GM23338 (cell line): ENCODE results near the gene MARCHF9. TPM values are rescaled to one million over a fixed set of nuclear protein-coding genes. Genes with fewer than 3 reads are reported as not detected.

Experiments
- ATAC-seq: fragments of 200-7000 bp; cut with Tn5 transposase; 3 replicates; pipeline ENCODE4 v1.9.1; 2020
- DNase-seq: peaks from one replicate; pipeline ENCODE4 v3.0.0-alpha.2; 2015; ENCODE audit warnings: low spot score
- H2AFZ ChIP-seq: fragments of 200-600 bp; sonication (generic); 2 replicates; pipeline ENCODE4 v1.8.0; 2016; ENCODE audit warnings: antibody characterized with exemption, mild to moderate bottlenecking, moderate library complexity
- H3F3A ChIP-seq: fragments of 200-600 bp; sonication (generic); replicated peaks from 2 replicates; pipeline ENCODE4 v1.8.0; 2017; ENCODE audit warnings: antibody characterized with exemption, mixed run types, low read depth
- H3K27ac ChIP-seq: fragments of 200-600 bp; sonication (generic); 2 replicates; pipeline ENCODE4 v1.6.1; 2016; ENCODE audit warnings: low read depth
- H3K27me3 ChIP-seq: fragments of 200-600 bp; sonication (generic); 2 replicates; pipeline ENCODE4 v1.8.0; 2016; ENCODE audit warnings: mild to moderate bottlenecking, mixed run types, moderate library complexity; ENCODE audit not compliant: insufficient read depth
- H3K36me3 ChIP-seq: fragments of 200-600 bp; sonication (generic); 2 replicates; pipeline ENCODE4 v1.8.0; 2016; ENCODE audit warnings: mild to moderate bottlenecking; ENCODE audit not compliant: insufficient read depth
- H3K4me1 ChIP-seq: fragments of 200-600 bp; sonication (generic); 2 replicates; pipeline ENCODE4 v1.8.0; 2016; ENCODE audit warnings: mild to moderate bottlenecking, moderate library complexity; ENCODE audit not compliant: insufficient read depth
- H3K4me2 ChIP-seq: fragments of 200-600 bp; sonication (generic); 2 replicates; pipeline ENCODE4 v1.7.1; 2017; ENCODE audit warnings: mixed run types
- H3K4me3 ChIP-seq: fragments of 200-600 bp; sonication (generic); 2 replicates; pipeline ENCODE4 v1.6.1; 2016; ENCODE audit warnings: mixed run types
- H3K79me2 ChIP-seq: fragments of 200-600 bp; sonication (generic); replicated peaks from 2 replicates; pipeline ENCODE4 v1.8.0; 2017; ENCODE audit warnings: mild to moderate bottlenecking; ENCODE audit not compliant: insufficient read depth
- H3K9me2 ChIP-seq: fragments of 200-600 bp; sonication (generic); 2 replicates; pipeline ENCODE4 v1.8.0; 2017; ENCODE audit not compliant: insufficient read depth
- H4K20me1 ChIP-seq: fragments of 200-600 bp; sonication (generic); replicated peaks from 2 replicates; pipeline ENCODE4 v1.8.0; 2017; ENCODE audit warnings: mild to moderate bottlenecking; ENCODE audit not compliant: insufficient read depth
- H3K27ac Mint-ChIP-seq: 2 replicates; pipeline ENCODE4 v1.8.0; 2020; ENCODE audit warnings: inconsistent platforms, mild to moderate bottlenecking, moderate library complexity, mixed read lengths
- H3K27me3 Mint-ChIP-seq: 3 replicates; pipeline ENCODE4 v1.8.0; 2022; ENCODE audit warnings: low read depth, mild to moderate bottlenecking, moderate library complexity, mixed read lengths, inconsistent platforms; ENCODE audit not compliant: insufficient read depth, poor library complexity
- H3K36me3 Mint-ChIP-seq: 3 replicates; pipeline ENCODE4 v1.8.0; 2021; ENCODE audit warnings: low read depth, mild to moderate bottlenecking, inconsistent platforms, moderate library complexity, mixed read lengths
- H3K4me1 Mint-ChIP-seq: 3 replicates; pipeline ENCODE4 v1.8.0; 2020; ENCODE audit warnings: mild to moderate bottlenecking, inconsistent platforms, mixed read lengths
- H3K4me3 Mint-ChIP-seq: 3 replicates; pipeline ENCODE4 v1.8.0; 2021; ENCODE audit warnings: moderate library complexity, mild to moderate bottlenecking, inconsistent platforms, mixed read lengths
- H3K9me3 Mint-ChIP-seq: 3 replicates; pipeline ENCODE4 v1.8.0; 2020; ENCODE audit warnings: moderate library complexity, mild to moderate bottlenecking, inconsistent platforms, mixed read lengths
- CREB1 ChIP-seq: fragments of 250-450 bp; sonication (Bioruptor Pico); IDR thresholded peaks from 2 replicates; pipeline ENCODE4 v1.5.0; 2020; ENCODE audit warnings: low read depth, mild to moderate bottlenecking, moderate library complexity
- EZH2 ChIP-seq: fragments of 200-600 bp; sonication (generic); IDR thresholded peaks from one replicate; pipeline ENCODE4 v1.8.0; 2017; ENCODE audit warnings: antibody characterized with exemption, mild to moderate bottlenecking, low read depth; ENCODE audit not compliant: unreplicated experiment
- EZH2phosphoT487 ChIP-seq: fragments of 200-600 bp; sonication (generic); IDR thresholded peaks from one replicate; pipeline ENCODE4 v1.8.1; 2018; ENCODE audit warnings: antibody characterized with exemption; ENCODE audit not compliant: unreplicated experiment
- JUNB ChIP-seq: IDR thresholded peaks from one replicate; pipeline ENCODE4 v1.6.1; 2016; ENCODE audit warnings: antibody characterized with exemption; ENCODE audit not compliant: unreplicated experiment
- NANOG ChIP-seq: IDR thresholded peaks from 2 replicates; pipeline ENCODE4 v1.6.1; 2016; ENCODE audit warnings: antibody characterized with exemption, borderline replicate concordance
- POLR2AphosphoS5 ChIP-seq: IDR thresholded peaks from 2 replicates; pipeline ENCODE4 v1.6.1; 2016; ENCODE audit warnings: antibody characterized with exemption, low read depth
- STAT1 ChIP-seq: IDR thresholded peaks from one replicate; pipeline ENCODE4 v1.6.1; 2016; ENCODE audit warnings: antibody characterized with exemption; ENCODE audit not compliant: unreplicated experiment
- ZNF114 ChIP-seq: fragments of 250-450 bp; sonication (Bioruptor Pico); IDR thresholded peaks from 2 replicates; pipeline ENCODE4 v1.5.0; 2020; ENCODE audit warnings: mild to moderate bottlenecking, moderate library complexity
- ZNF331 ChIP-seq: fragments of 250-450 bp; sonication (Bioruptor Pico); IDR thresholded peaks from 2 replicates; pipeline ENCODE4 v1.5.0; 2020; ENCODE audit warnings: low read depth, mild to moderate bottlenecking, moderate library complexity
- polyA plus RNA-seq: library from polyadenylated mRNA; unstranded; fragments of >200 nt; fragmentation: Nextera tagmentation; extraction: Ambion mirVana; gene quantifications from 2 replicates; pipeline ENCODE4 v1.2.1, GENCODE V29; 2016
- total RNA-seq: library from RNA; depleted of rRNA; stranded (reverse); fragments of >200 nt; shearing (Covaris generic); gene quantifications from 2 replicates; pipeline ENCODE4 v1.2.3, GENCODE V29; 2014
- TF ChIP-seq, protein P1 (sequence below): fragments of 250-450 bp; sonication (Bioruptor Pico); IDR thresholded peaks from 2 replicates; pipeline ENCODE4 v1.5.0; 2020; ENCODE audit warnings: mild to moderate bottlenecking, moderate library complexity
- TF ChIP-seq, protein P2 (sequence below): IDR thresholded peaks from one replicate; pipeline ENCODE4 v1.6.1; 2018; ENCODE audit warnings: antibody characterized with exemption; ENCODE audit not compliant: unreplicated experiment
- TF ChIP-seq, protein P3 (sequence below): IDR thresholded peaks from 2 replicates; pipeline ENCODE4 v1.6.1; 2016; ENCODE audit warnings: antibody characterized with exemption
- TF ChIP-seq, protein P4 (sequence below), 2 experiments: fragments of 200-600 bp in 1 of 2; sonication (generic) in 1 of 2; conservative IDR thresholded peaks; 2 replicates each; pipeline versions ENCODE4 v1.5.1 to v1.6.1; 2016 to 2017; ENCODE audit warnings: antibody characterized with exemption in 2 of 2, low read depth in 2 of 2, mild to moderate bottlenecking in 2 of 2, moderate library complexity in 1 of 2

The MARCHF9 gene
- total and polyA plus RNA-seq, 2 experiments from 2014 or later: 2.9 to 3.3 TPM

DNA sequence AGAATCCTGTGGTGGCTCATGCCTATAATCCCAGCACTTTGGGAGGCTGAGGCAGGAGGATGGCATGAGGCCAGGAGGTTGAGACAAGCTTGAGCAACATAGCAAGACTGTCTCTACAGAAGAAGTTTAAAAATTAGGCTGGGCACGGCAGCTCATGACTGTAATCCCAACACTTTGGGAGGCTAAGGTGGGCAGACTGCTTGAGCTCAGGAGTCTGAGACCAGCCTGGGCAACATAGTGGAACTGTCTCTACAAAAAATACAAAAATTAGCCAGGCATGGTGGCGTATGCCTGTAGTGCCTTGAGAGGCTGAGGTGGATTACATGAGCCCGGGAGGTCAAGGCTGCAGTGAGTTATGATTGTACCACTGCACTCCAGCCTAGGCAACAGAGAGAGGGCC is 13.0 kb downstream of the MARCHF9 start:
- TF ChIP-seq, protein P1, sequence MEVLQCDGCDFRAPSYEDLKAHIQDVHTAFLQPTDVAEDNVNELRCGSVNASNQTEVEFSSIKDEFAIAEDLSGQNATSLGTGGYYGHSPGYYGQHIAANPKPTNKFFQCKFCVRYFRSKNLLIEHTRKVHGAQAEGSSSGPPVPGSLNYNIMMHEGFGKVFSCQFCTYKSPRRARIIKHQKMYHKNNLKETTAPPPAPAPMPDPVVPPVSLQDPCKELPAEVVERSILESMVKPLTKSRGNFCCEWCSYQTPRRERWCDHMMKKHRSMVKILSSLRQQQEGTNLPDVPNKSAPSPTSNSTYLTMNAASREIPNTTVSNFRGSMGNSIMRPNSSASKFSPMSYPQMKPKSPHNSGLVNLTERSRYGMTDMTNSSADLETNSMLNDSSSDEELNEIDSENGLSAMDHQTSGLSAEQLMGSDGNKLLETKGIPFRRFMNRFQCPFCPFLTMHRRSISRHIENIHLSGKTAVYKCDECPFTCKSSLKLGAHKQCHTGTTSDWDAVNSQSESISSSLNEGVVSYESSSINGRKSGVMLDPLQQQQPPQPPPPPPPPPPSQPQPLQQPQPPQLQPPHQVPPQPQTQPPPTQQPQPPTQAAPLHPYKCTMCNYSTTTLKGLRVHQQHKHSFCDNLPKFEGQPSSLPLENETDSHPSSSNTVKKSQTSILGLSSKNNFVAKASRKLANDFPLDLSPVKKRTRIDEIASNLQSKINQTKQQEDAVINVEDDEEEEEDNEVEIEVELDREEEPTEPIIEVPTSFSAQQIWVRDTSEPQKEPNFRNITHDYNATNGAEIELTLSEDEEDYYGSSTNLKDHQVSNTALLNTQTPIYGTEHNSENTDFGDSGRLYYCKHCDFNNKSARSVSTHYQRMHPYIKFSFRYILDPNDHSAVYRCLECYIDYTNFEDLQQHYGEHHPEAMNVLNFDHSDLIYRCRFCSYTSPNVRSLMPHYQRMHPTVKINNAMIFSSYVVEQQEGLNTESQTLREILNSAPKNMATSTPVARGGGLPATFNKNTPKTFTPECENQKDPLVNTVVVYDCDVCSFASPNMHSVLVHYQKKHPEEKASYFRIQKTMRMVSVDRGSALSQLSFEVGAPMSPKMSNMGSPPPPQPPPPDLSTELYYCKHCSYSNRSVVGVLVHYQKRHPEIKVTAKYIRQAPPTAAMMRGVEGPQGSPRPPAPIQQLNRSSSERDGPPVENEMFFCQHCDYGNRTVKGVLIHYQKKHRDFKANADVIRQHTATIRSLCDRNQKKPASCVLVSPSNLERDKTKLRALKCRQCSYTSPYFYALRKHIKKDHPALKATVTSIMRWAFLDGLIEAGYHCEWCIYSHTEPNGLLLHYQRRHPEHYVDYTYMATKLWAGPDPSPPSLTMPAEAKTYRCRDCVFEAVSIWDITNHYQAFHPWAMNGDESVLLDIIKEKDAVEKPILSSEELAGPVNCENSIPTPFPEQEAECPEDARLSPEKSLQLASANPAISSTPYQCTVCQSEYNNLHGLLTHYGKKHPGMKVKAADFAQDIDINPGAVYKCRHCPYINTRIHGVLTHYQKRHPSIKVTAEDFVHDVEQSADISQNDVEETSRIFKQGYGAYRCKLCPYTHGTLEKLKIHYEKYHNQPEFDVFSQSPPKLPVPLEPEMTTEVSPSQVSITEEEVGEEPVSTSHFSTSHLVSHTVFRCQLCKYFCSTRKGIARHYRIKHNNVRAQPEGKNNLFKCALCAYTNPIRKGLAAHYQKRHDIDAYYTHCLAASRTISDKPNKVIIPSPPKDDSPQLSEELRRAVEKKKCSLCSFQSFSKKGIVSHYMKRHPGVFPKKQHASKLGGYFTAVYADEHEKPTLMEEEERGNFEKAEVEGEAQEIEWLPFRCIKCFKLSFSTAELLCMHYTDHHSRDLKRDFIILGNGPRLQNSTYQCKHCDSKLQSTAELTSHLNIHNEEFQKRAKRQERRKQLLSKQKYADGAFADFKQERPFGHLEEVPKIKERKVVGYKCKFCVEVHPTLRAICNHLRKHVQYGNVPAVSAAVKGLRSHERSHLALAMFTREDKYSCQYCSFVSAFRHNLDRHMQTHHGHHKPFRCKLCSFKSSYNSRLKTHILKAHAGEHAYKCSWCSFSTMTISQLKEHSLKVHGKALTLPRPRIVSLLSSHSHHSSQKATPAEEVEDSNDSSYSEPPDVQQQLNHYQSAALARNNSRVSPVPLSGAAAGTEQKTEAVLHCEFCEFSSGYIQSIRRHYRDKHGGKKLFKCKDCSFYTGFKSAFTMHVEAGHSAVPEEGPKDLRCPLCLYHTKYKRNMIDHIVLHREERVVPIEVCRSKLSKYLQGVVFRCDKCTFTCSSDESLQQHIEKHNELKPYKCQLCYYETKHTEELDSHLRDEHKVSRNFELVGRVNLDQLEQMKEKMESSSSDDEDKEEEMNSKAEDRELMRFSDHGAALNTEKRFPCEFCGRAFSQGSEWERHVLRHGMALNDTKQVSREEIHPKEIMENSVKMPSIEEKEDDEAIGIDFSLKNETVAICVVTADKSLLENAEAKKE (CRISPR knock-in tag): no peak
- TF ChIP-seq JUNB (no peak), NANOG (no peak), POLR2AphosphoS5 (no peak), ZNF331 (CRISPR knock-in tag) (no peak), CREB1 (no peak), EZH2phosphoT487 (no peak), STAT1 (no peak), EZH2 (no peak), ZNF114 (CRISPR knock-in tag) (no peak)
- TF ChIP-seq, protein P2, sequence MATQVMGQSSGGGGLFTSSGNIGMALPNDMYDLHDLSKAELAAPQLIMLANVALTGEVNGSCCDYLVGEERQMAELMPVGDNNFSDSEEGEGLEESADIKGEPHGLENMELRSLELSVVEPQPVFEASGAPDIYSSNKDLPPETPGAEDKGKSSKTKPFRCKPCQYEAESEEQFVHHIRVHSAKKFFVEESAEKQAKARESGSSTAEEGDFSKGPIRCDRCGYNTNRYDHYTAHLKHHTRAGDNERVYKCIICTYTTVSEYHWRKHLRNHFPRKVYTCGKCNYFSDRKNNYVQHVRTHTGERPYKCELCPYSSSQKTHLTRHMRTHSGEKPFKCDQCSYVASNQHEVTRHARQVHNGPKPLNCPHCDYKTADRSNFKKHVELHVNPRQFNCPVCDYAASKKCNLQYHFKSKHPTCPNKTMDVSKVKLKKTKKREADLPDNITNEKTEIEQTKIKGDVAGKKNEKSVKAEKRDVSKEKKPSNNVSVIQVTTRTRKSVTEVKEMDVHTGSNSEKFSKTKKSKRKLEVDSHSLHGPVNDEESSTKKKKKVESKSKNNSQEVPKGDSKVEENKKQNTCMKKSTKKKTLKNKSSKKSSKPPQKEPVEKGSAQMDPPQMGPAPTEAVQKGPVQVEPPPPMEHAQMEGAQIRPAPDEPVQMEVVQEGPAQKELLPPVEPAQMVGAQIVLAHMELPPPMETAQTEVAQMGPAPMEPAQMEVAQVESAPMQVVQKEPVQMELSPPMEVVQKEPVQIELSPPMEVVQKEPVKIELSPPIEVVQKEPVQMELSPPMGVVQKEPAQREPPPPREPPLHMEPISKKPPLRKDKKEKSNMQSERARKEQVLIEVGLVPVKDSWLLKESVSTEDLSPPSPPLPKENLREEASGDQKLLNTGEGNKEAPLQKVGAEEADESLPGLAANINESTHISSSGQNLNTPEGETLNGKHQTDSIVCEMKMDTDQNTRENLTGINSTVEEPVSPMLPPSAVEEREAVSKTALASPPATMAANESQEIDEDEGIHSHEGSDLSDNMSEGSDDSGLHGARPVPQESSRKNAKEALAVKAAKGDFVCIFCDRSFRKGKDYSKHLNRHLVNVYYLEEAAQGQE: no peak
- TF ChIP-seq, protein P3, sequence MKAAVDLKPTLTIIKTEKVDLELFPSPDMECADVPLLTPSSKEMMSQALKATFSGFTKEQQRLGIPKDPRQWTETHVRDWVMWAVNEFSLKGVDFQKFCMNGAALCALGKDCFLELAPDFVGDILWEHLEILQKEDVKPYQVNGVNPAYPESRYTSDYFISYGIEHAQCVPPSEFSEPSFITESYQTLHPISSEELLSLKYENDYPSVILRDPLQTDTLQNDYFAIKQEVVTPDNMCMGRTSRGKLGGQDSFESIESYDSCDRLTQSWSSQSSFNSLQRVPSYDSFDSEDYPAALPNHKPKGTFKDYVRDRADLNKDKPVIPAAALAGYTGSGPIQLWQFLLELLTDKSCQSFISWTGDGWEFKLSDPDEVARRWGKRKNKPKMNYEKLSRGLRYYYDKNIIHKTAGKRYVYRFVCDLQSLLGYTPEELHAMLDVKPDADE: no peak
- TF ChIP-seq, protein P4, sequence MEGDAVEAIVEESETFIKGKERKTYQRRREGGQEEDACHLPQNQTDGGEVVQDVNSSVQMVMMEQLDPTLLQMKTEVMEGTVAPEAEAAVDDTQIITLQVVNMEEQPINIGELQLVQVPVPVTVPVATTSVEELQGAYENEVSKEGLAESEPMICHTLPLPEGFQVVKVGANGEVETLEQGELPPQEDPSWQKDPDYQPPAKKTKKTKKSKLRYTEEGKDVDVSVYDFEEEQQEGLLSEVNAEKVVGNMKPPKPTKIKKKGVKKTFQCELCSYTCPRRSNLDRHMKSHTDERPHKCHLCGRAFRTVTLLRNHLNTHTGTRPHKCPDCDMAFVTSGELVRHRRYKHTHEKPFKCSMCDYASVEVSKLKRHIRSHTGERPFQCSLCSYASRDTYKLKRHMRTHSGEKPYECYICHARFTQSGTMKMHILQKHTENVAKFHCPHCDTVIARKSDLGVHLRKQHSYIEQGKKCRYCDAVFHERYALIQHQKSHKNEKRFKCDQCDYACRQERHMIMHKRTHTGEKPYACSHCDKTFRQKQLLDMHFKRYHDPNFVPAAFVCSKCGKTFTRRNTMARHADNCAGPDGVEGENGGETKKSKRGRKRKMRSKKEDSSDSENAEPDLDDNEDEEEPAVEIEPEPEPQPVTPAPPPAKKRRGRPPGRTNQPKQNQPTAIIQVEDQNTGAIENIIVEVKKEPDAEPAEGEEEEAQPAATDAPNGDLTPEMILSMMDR (conservative IDR thresholded peaks at IDR 0.05; ENCODE audit: low read depth in 2 of 2): no peak
- peaks cover 40% of the 10 kb centered on the region for H3K4me1 Mint-ChIP-seq

More for the DNA sequence above, 13.0 kb downstream of the MARCHF9 start:
- Histone ChIP-seq H2AFZ (no peak overlapping the region), H3K4me3 (no peak overlapping the region), H3K36me3 (no peaks in the 10 kb centered on the region; the same call in 1 of the 2 replicates), H3K9me2 (no peaks in the 10 kb centered on the region), H3K27ac (no peak overlapping the region), H3F3A (peaks cover 11% of the 10 kb centered on the region), H3K4me1 (peaks cover 21% of the 10 kb centered on the region; the same call in 1 of the 2 replicates), H3K79me2 (no peaks in the 10 kb centered on the region), H4K20me1 (0 out of 2 replicates have a peak, but pooled peaks cover 7% of the 10 kb centered on the region), H3K4me2 (no peak overlapping the region), H3K27me3 (peaks cover 54% of the 10 kb centered on the region)
- peaks cover 35% of the 10 kb centered on the region for H3K36me3 Mint-ChIP-seq
- no peak overlapping the region for H3K27ac Mint-ChIP-seq
- no peaks in the 10 kb centered on the region; the same call in 2 of the 3 replicates for H3K9me3 Mint-ChIP-seq
- 0 out of 3 replicates have a peak overlapping the region, but pooled peaks have one; percentile 68 for H3K4me3 Mint-ChIP-seq
- DNase-seq: no peak
- no peak for ATAC-seq
- peaks cover 47% of the 10 kb centered on the region for H3K27me3 Mint-ChIP-seq
